Neuron (in vitro differentiated cells): ENCODE results near the gene PCDH9.
A peak's percentile ranks its signal among the peaks of the same experiment; 100 is the strongest.

Experiments used
- H2AFZ ChIP-seq: one replicate; pipeline ENCODE4 v1.6.1; 2013; ENCODE audit warnings: low read depth, mild to moderate bottlenecking, inconsistent platforms, low read length, moderate library complexity
- H3K27me3 ChIP-seq: one replicate; pipeline ENCODE4 v1.6.1; 2013; ENCODE audit warnings: low read length; ENCODE audit not compliant: insufficient read depth
- H3K36me3 ChIP-seq: one replicate; pipeline ENCODE4 v1.6.1; 2013; ENCODE audit warnings: low read length; ENCODE audit not compliant: insufficient read depth
- H3K4me1 ChIP-seq: one replicate; pipeline ENCODE4 v1.6.1; 2013; ENCODE audit warnings: low read length; ENCODE audit not compliant: insufficient read depth
- H3K4me3 ChIP-seq: 2 replicates; pipeline ENCODE4 v1.5.1; 2013; ENCODE audit warnings: mild to moderate bottlenecking, low read length, moderate library complexity
- H3K9me3 ChIP-seq: one replicate; pipeline ENCODE4 v1.6.1; 2013; ENCODE audit warnings: low read length

PCDH9 gene

GRCh38 chr13:66689037-66689619 lies 541.0 kb downstream of the PCDH9 start:
- Histone ChIP-seq H3K9me3 (peaks cover 8% of the 10 kb centered on the region), H3K36me3 (no peaks in the 10 kb centered on the region), H2AFZ (peak overlapping the region; percentile 80), H3K4me3 (no peak overlapping the region), H3K4me1 (peaks cover 10% of the 10 kb centered on the region), H3K27me3 (no peaks in the 10 kb centered on the region)

- no peaks in the 10 kb centered on the region for H3K4me1 ChIP-seq
- no peaks in the 10 kb centered on the region for H3K36me3 ChIP-seq
- H3K9me3 ChIP-seq, result peaks cover 8% of the 10 kb centered on the region
- H2AFZ ChIP-seq, result peak overlapping the region; percentile 57
- H3K4me3 ChIP-seq, result no peak overlapping the region
- no peaks in the 10 kb centered on the region for H3K27me3 ChIP-seq
Measured at GRCh38 chr13:66681403-66681802, 548.7 kb downstream of the PCDH9 start.

GRCh38 chr13:66680031-66680430 lies 550.1 kb downstream of the PCDH9 start:
- Histone ChIP-seq H3K4me1 (no peaks in the 10 kb centered on the region), H3K36me3 (no peaks in the 10 kb centered on the region), H3K27me3 (no peaks in the 10 kb centered on the region), H3K4me3 (no peak overlapping the region), H2AFZ (no peak overlapping the region), H3K9me3 (peaks cover under 1% of the 10 kb centered on the region)

- H3K4me1 ChIP-seq, result no peaks in the 10 kb centered on the region
- H2AFZ ChIP-seq, result no peak overlapping the region
- no peaks in the 10 kb centered on the region for H3K27me3 ChIP-seq
- H3K9me3 ChIP-seq, result no peaks in the 10 kb centered on the region
- no peak overlapping the region for H3K4me3 ChIP-seq
- H3K36me3 ChIP-seq, result no peaks in the 10 kb centered on the region
Measured at GRCh38 chr13:66675620-66676019, 554.5 kb downstream of the PCDH9 start.

GRCh38 chr13:66673401-66673800 lies 556.7 kb downstream of the PCDH9 start:
- Histone ChIP-seq H3K4me1 (no peaks in the 10 kb centered on the region), H3K27me3 (no peaks in the 10 kb centered on the region), H3K9me3 (no peaks in the 10 kb centered on the region), H3K36me3 (no peaks in the 10 kb centered on the region), H2AFZ (no peak overlapping the region), H3K4me3 (no peak overlapping the region)

- H3K27me3 ChIP-seq, result no peaks in the 10 kb centered on the region
- no peaks in the 10 kb centered on the region for H3K36me3 ChIP-seq
- no peaks in the 10 kb centered on the region for H3K9me3 ChIP-seq
- H3K4me1 ChIP-seq, result peaks cover 10% of the 10 kb centered on the region
- no peak overlapping the region for H3K4me3 ChIP-seq
- peak overlapping the region; percentile 2 for H2AFZ ChIP-seq
Measured at GRCh38 chr13:66665991-66666390, 564.1 kb downstream of the PCDH9 start.

GRCh38 chr13:66663711-66664110 lies 566.4 kb downstream of the PCDH9 start:
- H3K4me3 ChIP-seq, result no peak overlapping the region
- H3K4me1 ChIP-seq, result peaks cover 10% of the 10 kb centered on the region
- no peaks in the 10 kb centered on the region for H3K36me3 ChIP-seq
- no peaks in the 10 kb centered on the region for H3K27me3 ChIP-seq
- no peak overlapping the region for H2AFZ ChIP-seq
- H3K9me3 ChIP-seq, result no peaks in the 10 kb centered on the region

- no peaks in the 10 kb centered on the region for H3K36me3 ChIP-seq
- H3K4me3 ChIP-seq, result no peak overlapping the region
- H3K27me3 ChIP-seq, result no peaks in the 10 kb centered on the region
- H2AFZ ChIP-seq, result no peak overlapping the region
- H3K4me1 ChIP-seq, result peaks cover 10% of the 10 kb centered on the region
- no peaks in the 10 kb centered on the region for H3K9me3 ChIP-seq
Measured at GRCh38 chr13:66663206-66663605, 566.9 kb downstream of the PCDH9 start.

GRCh38 chr13:66661336-66661735 lies 568.8 kb downstream of the PCDH9 start:
- Histone ChIP-seq H3K9me3 (no peaks in the 10 kb centered on the region), H2AFZ (no peak overlapping the region), H3K4me1 (peaks cover 10% of the 10 kb centered on the region), H3K4me3 (no peak overlapping the region), H3K27me3 (no peaks in the 10 kb centered on the region), H3K36me3 (no peaks in the 10 kb centered on the region)

- no peak overlapping the region for H2AFZ ChIP-seq
- no peaks in the 10 kb centered on the region for H3K9me3 ChIP-seq
- no peaks in the 10 kb centered on the region for H3K36me3 ChIP-seq
- H3K27me3 ChIP-seq, result no peaks in the 10 kb centered on the region
- H3K4me1 ChIP-seq, result peaks cover 3% of the 10 kb centered on the region
- no peak overlapping the region for H3K4me3 ChIP-seq
Measured at GRCh38 chr13:66660468-66660813, 569.7 kb downstream of the PCDH9 start.

- Histone ChIP-seq H3K36me3 (no peaks in the 10 kb centered on the region), H3K27me3 (no peaks in the 10 kb centered on the region), H3K4me3 (no peak overlapping the region), H3K4me1 (peaks cover 3% of the 10 kb centered on the region), H3K9me3 (no peaks in the 10 kb centered on the region), H2AFZ (no peak overlapping the region)
Measured at GRCh38 chr13:66659701-66660467, 570.3 kb downstream of the PCDH9 start.

- Histone ChIP-seq H3K9me3 (no peaks in the 10 kb centered on the region), H2AFZ (no peak overlapping the region), H3K27me3 (no peaks in the 10 kb centered on the region), H3K36me3 (no peaks in the 10 kb centered on the region), H3K4me3 (no peak overlapping the region), H3K4me1 (peaks cover 2% of the 10 kb centered on the region)
Measured at GRCh38 chr13:66659286-66659685, 570.9 kb downstream of the PCDH9 start.

GRCh38 chr13:66657165-66657881 lies 572.8 kb downstream of the PCDH9 start:
- H3K4me3 ChIP-seq, result no peak overlapping the region
- no peak overlapping the region for H2AFZ ChIP-seq
- no peaks in the 10 kb centered on the region for H3K27me3 ChIP-seq
- no peaks in the 10 kb centered on the region for H3K36me3 ChIP-seq
- H3K9me3 ChIP-seq, result no peaks in the 10 kb centered on the region
- no peaks in the 10 kb centered on the region for H3K4me1 ChIP-seq
